H1 (cell line): ENCODE results near the gene GALNT9. TPM values are rescaled to one million over a fixed set of nuclear protein-coding genes. Genes with fewer than 3 reads are reported as not detected.

Experiments
- CTCF ChIA-PET: fragments of 300-600 bp; sonication (Branson Sonifier 250); formaldehyde crosslinking; loops from one replicate; lab custom pipeline; 2021; ENCODE audit not compliant: partially characterized antibody; lab: Charles Lee
- POLR2A ChIA-PET: fragments of 300-600 bp; sonication (Branson Sonifier 250); formaldehyde crosslinking; loops from one replicate; lab custom pipeline; 2021; ENCODE audit warnings: inconsistent platforms; ENCODE audit not compliant: partially characterized antibody; lab: Charles Lee
- DNase-seq, 2 experiments: peaks; one replicate each; pipeline versions ENCODE4 v3.0.0 to v3.0.0-alpha.2; 2010 to 2022; ENCODE audit warnings: low spot score in 2 of 2, low read depth in 1 of 2, mixed read lengths in 1 of 2
- FAIRE-seq: peaks from 2 replicates; lab custom pipeline; 2011; peaks lifted over from hg19 to GRCh38; lab: Jason Lieb, UNC
- H2AFZ ChIP-seq: 2 replicates; pipeline ENCODE4 v1.8.1; 2012; ENCODE audit warnings: low read length, inconsistent platforms
- H2AK5ac ChIP-seq: 2 replicates; pipeline ENCODE4 v1.6.1; 2013; ENCODE audit warnings: low read depth, low read length
- H2BK120ac ChIP-seq: replicated peaks from 2 replicates; pipeline ENCODE3; 2013; ENCODE audit warnings: low read depth, low read length, inconsistent platforms
- H2BK12ac ChIP-seq: 2 replicates; pipeline ENCODE4 v1.6.1; 2013; ENCODE audit warnings: low read depth, low read length
- H2BK15ac ChIP-seq: 2 replicates; pipeline ENCODE4 v1.6.1; 2013; ENCODE audit warnings: low read length
- H2BK20ac ChIP-seq: 2 replicates; pipeline ENCODE4 v1.6.1; 2013; ENCODE audit warnings: low read length
- H2BK5ac ChIP-seq: 2 replicates; pipeline ENCODE4 v1.6.1; 2013; ENCODE audit warnings: low read depth, low read length
- H3K14ac ChIP-seq: 2 replicates; pipeline ENCODE4 v1.6.1; 2013; ENCODE audit warnings: inconsistent platforms; ENCODE audit not compliant: insufficient read length
- H3K18ac ChIP-seq: 2 replicates; pipeline ENCODE4 v1.6.1; 2013; ENCODE audit warnings: low read length; ENCODE audit errors: extremely low read depth
- H3K23ac ChIP-seq: 2 replicates; pipeline ENCODE4 v1.6.1; 2013; ENCODE audit warnings: inconsistent platforms; ENCODE audit not compliant: insufficient read length
- H3K23me2 ChIP-seq: 2 replicates; pipeline ENCODE4 v1.6.1; 2013; ENCODE audit warnings: low read depth, low read length
- H3K27ac ChIP-seq: 2 replicates; pipeline ENCODE4 v1.6.1; 2011; ENCODE audit warnings: low read depth, low read length, inconsistent platforms
- H3K27me3 ChIP-seq, 4 experiments: replicated peaks in 1 of 4; 1 replicate in 1 of 4; 2 replicates in 3 of 4; pipeline versions ENCODE4 v1.6.1 to v1.8.1; 2011 to 2013; ENCODE audit warnings: low read length in 3 of 4, mild to moderate bottlenecking in 3 of 4, inconsistent platforms in 2 of 4, mixed read lengths in 2 of 4, moderate library complexity in 1 of 4; ENCODE audit not compliant: control insufficient read depth in 3 of 4, insufficient read depth in 3 of 4; ENCODE audit errors: extremely low read depth in 1 of 4
- H3K36me3 ChIP-seq, 4 experiments: 2 replicates each; pipeline versions ENCODE4 v1.6.1 to v1.8.1; 2011 to 2013; ENCODE audit warnings: mild to moderate bottlenecking in 4 of 4, low read length in 3 of 4, moderate library complexity in 2 of 4, control low read depth in 1 of 4, inconsistent platforms in 1 of 4; ENCODE audit not compliant: insufficient read depth in 4 of 4, control insufficient read depth in 2 of 4
- H3K4ac ChIP-seq: replicated peaks from 2 replicates; pipeline ENCODE3; 2013; ENCODE audit warnings: low read length, low read depth, mixed read lengths, inconsistent platforms; ENCODE audit not compliant: insufficient read length
- H3K4me1 ChIP-seq, 4 experiments: replicated peaks in 1 of 4; 1 replicate in 1 of 4; 2 replicates in 3 of 4; pipeline versions ENCODE4 v1.6.1 to v1.8.1; 2011 to 2013; ENCODE audit warnings: low read length in 3 of 4, inconsistent platforms in 2 of 4, mixed read lengths in 1 of 4; ENCODE audit not compliant: insufficient read depth in 4 of 4, control insufficient read depth in 3 of 4
- H3K4me2 ChIP-seq, 2 experiments: 2 replicates each; pipeline versions ENCODE4 v1.6.1 to v1.8.1; 2011 to 2013; ENCODE audit warnings: low read depth in 2 of 2, low read length in 2 of 2, control low read depth in 1 of 2, inconsistent platforms in 1 of 2, mild to moderate bottlenecking in 1 of 2; ENCODE audit not compliant: insufficient read depth in 1 of 2
- H3K4me3 ChIP-seq, 4 experiments: fragments of 200-600, 300-600 bp in 1 of 4; sonication (generic), shearing (Covaris generic), sonication (Bioruptor Twin) in 1 of 4; 2 replicates each; pipeline versions ENCODE4 v1.5.1 to v1.8.1; 2011 to 2016; ENCODE audit warnings: low read length in 4 of 4, low read depth in 3 of 4, control low read depth in 2 of 4, inconsistent platforms in 2 of 4, mild to moderate bottlenecking in 2 of 4, mixed read lengths in 1 of 4, moderate library complexity in 1 of 4; ENCODE audit not compliant: insufficient read depth in 2 of 4; ENCODE audit errors: extremely low read depth in 1 of 4
- H3K56ac ChIP-seq: replicated peaks from 2 replicates; pipeline ENCODE3; 2013; ENCODE audit warnings: low read depth, mild to moderate bottlenecking, mixed read lengths, low read length, inconsistent platforms; ENCODE audit not compliant: insufficient read length
- H3K79me1 ChIP-seq: 2 replicates; pipeline ENCODE4 v1.6.1; 2013; ENCODE audit warnings: low read depth, low read length, control low read depth
- H3K79me2 ChIP-seq, 2 experiments: 2 replicates each; pipeline versions ENCODE4 v1.6.1 to v1.8.1; 2012 to 2013; ENCODE audit warnings: low read length in 2 of 2, mild to moderate bottlenecking in 2 of 2, inconsistent platforms in 1 of 2; ENCODE audit not compliant: insufficient read depth in 2 of 2, control insufficient read depth in 1 of 2
- H3K9ac ChIP-seq, 4 experiments: replicated peaks in 1 of 4; 1 replicate in 1 of 4; 2 replicates in 3 of 4; pipeline versions ENCODE4 v1.6.1 to v1.8.1; 2011 to 2013; ENCODE audit warnings: low read depth in 3 of 4, low read length in 3 of 4, control low read depth in 2 of 4, mild to moderate bottlenecking in 2 of 4, moderate library complexity in 2 of 4, inconsistent platforms in 1 of 4; ENCODE audit errors: extremely low read depth in 1 of 4
- H3K9me3 ChIP-seq, 2 experiments: 2 replicates each; pipeline versions ENCODE4 v1.6.1 to v1.8.1; 2012 to 2013; ENCODE audit warnings: mild to moderate bottlenecking in 2 of 2, moderate library complexity in 2 of 2, control low read depth in 1 of 2, inconsistent platforms in 1 of 2, low read depth in 1 of 2, low read length in 1 of 2, mixed read lengths in 1 of 2; ENCODE audit not compliant: insufficient read depth in 2 of 2
- H4K20me1 ChIP-seq, 2 experiments: replicated peaks in 1 of 2; 2 replicates each; pipeline versions ENCODE3 to v1.8.1; 2011 to 2013; ENCODE audit warnings: inconsistent platforms in 2 of 2, low read length in 2 of 2, mild to moderate bottlenecking in 1 of 2; ENCODE audit not compliant: insufficient read depth in 2 of 2, control insufficient read depth in 1 of 2
- H4K5ac ChIP-seq: 2 replicates; pipeline ENCODE4 v1.6.1; 2013; ENCODE audit warnings: low read length, low read depth, mixed read lengths, inconsistent platforms; ENCODE audit not compliant: insufficient read length
- H4K8ac ChIP-seq: 2 replicates; pipeline ENCODE4 v1.8.0; 2013; ENCODE audit warnings: mild to moderate bottlenecking, moderate library complexity, low read length, inconsistent platforms; ENCODE audit not compliant: insufficient read depth; ENCODE audit errors: extremely low read depth
- H4K91ac ChIP-seq: replicated peaks from 2 replicates; pipeline ENCODE3; 2013; ENCODE audit warnings: low read length, mixed read lengths, inconsistent platforms; ENCODE audit not compliant: insufficient read length
- ASH2L ChIP-seq: fragments of 200-600, 300-600 bp; sonication (generic); IDR thresholded peaks from one replicate; pipeline ENCODE4 v1.7.1; 2017; ENCODE audit warnings: low read length
- BRCA1 ChIP-seq: IDR thresholded peaks from 2 replicates; pipeline ENCODE4 v1.6.1; 2012; ENCODE audit warnings: low read depth, low read length, improper control_type of control experiment
- CHD2 ChIP-seq: IDR thresholded peaks from 2 replicates; pipeline ENCODE4 v1.6.1; 2012; ENCODE audit warnings: low read length, improper control_type of control experiment
- FOSL1 ChIP-seq: IDR thresholded peaks from 2 replicates; pipeline ENCODE4 v1.6.1; 2011; ENCODE audit warnings: mild to moderate bottlenecking, low read depth, low read length, moderate library complexity; ENCODE audit not compliant: insufficient read depth
- JUN ChIP-seq: IDR thresholded peaks from 2 replicates; pipeline ENCODE4 v1.6.1; 2011; ENCODE audit warnings: low read depth, mild to moderate bottlenecking, improper control_type of control experiment, low read length
- KDM1A ChIP-seq: fragments of 200-600, 300-600 bp; sonication (generic); IDR thresholded peaks from 2 replicates; pipeline ENCODE4 v1.7.1; 2016; ENCODE audit warnings: mild to moderate bottlenecking, low read length, borderline replicate concordance
- KDM5A ChIP-seq: fragments of 200-600 bp; IDR thresholded peaks from 2 replicates; pipeline ENCODE4 v1.7.1; 2012; ENCODE audit warnings: mild to moderate bottlenecking, low read length, inconsistent platforms, mixed read lengths
- NANOG ChIP-seq: IDR thresholded peaks from 2 replicates; pipeline ENCODE4 v1.6.1; 2011; ENCODE audit warnings: low read length, low read depth, mild to moderate bottlenecking, inconsistent platforms; ENCODE audit not compliant: insufficient read depth, poor library complexity, severe bottlenecking
- RXRA ChIP-seq: IDR thresholded peaks from 2 replicates; pipeline ENCODE4 v1.6.1; 2011; ENCODE audit warnings: low read depth, mild to moderate bottlenecking, low read length, moderate library complexity; ENCODE audit not compliant: insufficient read depth
- SRF ChIP-seq: IDR thresholded peaks from 2 replicates; pipeline ENCODE4 v1.6.1; 2011; ENCODE audit warnings: mild to moderate bottlenecking, low read depth, low read length, moderate library complexity
- TAF1 ChIP-seq: IDR thresholded peaks from 2 replicates; pipeline ENCODE4 v1.6.1; 2011; ENCODE audit warnings: mild to moderate bottlenecking, low read depth, low read length
- TAF7 ChIP-seq: optimal IDR thresholded peaks from 2 replicates; pipeline ENCODE3; 2011; ENCODE audit warnings: low read depth, mild to moderate bottlenecking, inconsistent platforms, low read length, moderate library complexity, borderline replicate concordance
- TBP ChIP-seq: IDR thresholded peaks from 2 replicates; pipeline ENCODE4 v1.6.1; 2011; ENCODE audit warnings: low read depth, low read length, improper control_type of control experiment
- WGBS, 2 experiments: shearing (Covaris generic) in 1 of 2; methylation state at CpG; one replicate each; pipeline versions ENCODE4 v1.1.6 to v1.1.7; 2013 to 2015; ENCODE audit warnings: low lambda C conversion rate in 2 of 2, mixed read lengths in 2 of 2, inconsistent platforms in 1 of 2, low coverage in 1 of 2, missing lambda C conversion rate in 1 of 2; ENCODE audit not compliant: insufficient replicate concordance in 2 of 2, insufficient coverage in 1 of 2, insufficient read length in 1 of 2; ENCODE audit errors: extremely low coverage in 1 of 2, missing lambda C conversion rate in 1 of 2; 5-methylcytosine and 5-hydroxymethylcytosine counted together
- polyA plus RNA-seq, 7 experiments: library from polyadenylated mRNA; depleted of rRNA in 3 of 7; stranded (reverse) in 5 of 7; unstranded in 2 of 7; fragments of >200 nt in 5 of 7; fragments of 200-250 nt in 2 of 7; gene quantifications; 1 replicate in 5 of 7; 2 replicates in 1 of 7; 4 replicates in 1 of 7; pipeline versions ENCODE4 v1.2.1 to v1.2.3, GENCODE V29; 2011 to 2013; ENCODE audit warnings: missing spikeins in 2 of 7, mixed read lengths in 2 of 7
- total RNA-seq: library from RNA; stranded (reverse); fragmentation: NEBNext Ultra II Directional; extraction: Animal tissue kit (Norgen Biotek cat#: 25700); gene quantifications from 2 replicates; pipeline ENCODE4 v1.2.1, GENCODE V29; 2021
- TF ChIP-seq, protein P1 (sequence below): IDR thresholded peaks from 2 replicates; pipeline ENCODE4 v1.6.1; 2012; ENCODE audit warnings: low read length, inconsistent platforms

GALNT9 gene
- total and polyA plus RNA-seq, 2 of the 8 experiments (the other 6 are each of a cell fraction or from before 2014, with no cell fraction given), result 2.0 to 3.6 TPM

DNA sequence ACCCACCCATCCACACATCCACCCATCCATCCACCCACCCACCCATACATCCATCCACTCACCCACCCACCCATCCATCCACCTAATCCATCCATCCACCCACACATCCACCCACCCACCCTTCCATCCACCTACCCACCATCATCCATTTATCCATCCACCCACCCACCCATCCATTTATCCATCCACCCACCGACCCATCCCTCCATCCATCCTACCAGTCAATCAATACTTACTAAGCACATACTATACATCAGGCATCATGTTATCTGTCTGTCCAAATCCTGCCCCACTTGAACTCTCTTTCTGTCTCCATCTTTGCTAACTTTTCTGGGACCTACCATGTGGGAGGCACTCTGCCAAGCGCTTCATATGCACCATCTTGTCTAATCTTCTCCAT is 15.4 kb downstream of the GALNT9 start:
- H3K4ac ChIP-seq, result no peak overlapping the region
- H4K20me1 ChIP-seq, result peaks cover 0 to 3% of the 10 kb centered on the region in 2 experiments
- 86 to 100% methylated on average over 1 to 2 of the region's 2 CpGs for WGBS, 2 experiments
- H3K4me1 ChIP-seq, result no peaks in the 10 kb centered on the region
- H3K27ac ChIP-seq, result no peak overlapping the region
- no peak for FAIRE-seq
- H2AFZ ChIP-seq, result no peak overlapping the region
- H3K36me3 ChIP-seq, result no peaks in the 10 kb centered on the region
- H2BK12ac ChIP-seq, result no peak overlapping the region
- TF ChIP-seq RXRA, result no peak
- TF ChIP-seq, protein P1, sequence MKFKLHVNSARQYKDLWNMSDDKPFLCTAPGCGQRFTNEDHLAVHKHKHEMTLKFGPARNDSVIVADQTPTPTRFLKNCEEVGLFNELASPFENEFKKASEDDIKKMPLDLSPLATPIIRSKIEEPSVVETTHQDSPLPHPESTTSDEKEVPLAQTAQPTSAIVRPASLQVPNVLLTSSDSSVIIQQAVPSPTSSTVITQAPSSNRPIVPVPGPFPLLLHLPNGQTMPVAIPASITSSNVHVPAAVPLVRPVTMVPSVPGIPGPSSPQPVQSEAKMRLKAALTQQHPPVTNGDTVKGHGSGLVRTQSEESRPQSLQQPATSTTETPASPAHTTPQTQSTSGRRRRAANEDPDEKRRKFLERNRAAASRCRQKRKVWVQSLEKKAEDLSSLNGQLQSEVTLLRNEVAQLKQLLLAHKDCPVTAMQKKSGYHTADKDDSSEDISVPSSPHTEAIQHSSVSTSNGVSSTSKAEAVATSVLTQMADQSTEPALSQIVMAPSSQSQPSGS, result no peak
- TF ChIP-seq FOSL1, result no peak
- TF ChIP-seq BRCA1, result no peak
- TF ChIP-seq NANOG, result no peak
- no peak for TF ChIP-seq CHD2
- TF ChIP-seq JUN, result no peak
- TF ChIP-seq ASH2L, result no peak
- no peak for TF ChIP-seq TBP
- TF ChIP-seq TAF7, result no peak
- TF ChIP-seq TAF1, result no peak
- TF ChIP-seq SRF, result no peak
- TF ChIP-seq KDM1A, result no peak
- no peak for TF ChIP-seq KDM5A
- TF ChIP-seq, all 59 proteins: peak for 0
- ChIA-PET CTCF (no interaction called here), POLR2A (no interaction called here)
- Histone ChIP-seq H2BK20ac (no peak overlapping the region), H3K14ac (no peak overlapping the region), H3K4me3 (no peak overlapping the region), H3K56ac (no peak overlapping the region), H3K18ac (no peak overlapping the region), H3K9ac (no peak overlapping the region), H3K23me2 (peaks cover 13% of the 10 kb centered on the region; the same call in 1 of the 2 replicates), H2BK120ac (no peak overlapping the region), H2AK5ac (no peak overlapping the region), H3K9me3 (peaks cover 0 to 12% of the 10 kb centered on the region in 2 experiments; a peak in 2 of 4 replicates), H4K91ac (no peak overlapping the region), H2BK15ac (no peak overlapping the region), H4K8ac (no peak overlapping the region), H3K79me1 (no peaks in the 10 kb centered on the region), H3K27me3 (peaks cover 2 to 18% (median 8%) of the 10 kb centered on the region in 4 experiments; a peak in 5 of 7 replicates), H3K79me2 (no peaks in the 10 kb centered on the region), H3K23ac (no peak overlapping the region), H3K4me2 (no peak overlapping the region), H2BK5ac (no peak overlapping the region), H4K5ac (no peak overlapping the region)
- DNase-seq, result no peak
